HG03039 (cell line): Measurements from ENCODE around the gene CEP57L1.
"Not testable (repeated sequence)": the region's sequence is repeated elsewhere in the genome, so short reads cannot be mapped to it uniquely, and the experiment has no call there.

Source experiments
- ATAC-seq: cut with Tn5 transposase; IDR thresholded peaks from one replicate; pipeline ENCODE4 v1.9.1; 2021; ENCODE audit warnings: mild to moderate bottlenecking, moderate library complexity; ENCODE audit not compliant: unreplicated experiment

The CEP57L1 gene

DNA sequence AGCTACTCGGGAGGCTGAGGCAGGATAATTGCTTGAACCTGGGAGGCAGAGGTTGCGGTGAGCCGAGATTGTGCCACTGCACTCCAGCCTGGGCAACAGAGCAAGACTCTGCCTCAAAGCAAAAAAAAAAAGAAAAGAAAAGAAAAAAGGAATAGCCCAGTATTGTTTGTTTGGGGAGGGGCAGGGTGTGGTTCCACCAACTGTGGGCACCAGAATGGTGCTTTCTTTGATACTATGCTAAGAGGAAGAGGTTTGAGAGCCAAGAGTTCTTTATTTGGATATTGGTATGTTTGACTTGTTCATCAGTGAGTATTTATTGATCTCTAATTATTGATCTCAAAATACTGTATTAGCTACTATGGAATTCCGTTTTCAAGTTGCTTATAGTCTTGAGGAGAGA, 72.3 kb downstream of the CEP57L1 start:
- ATAC-seq, result no peak

DNA sequence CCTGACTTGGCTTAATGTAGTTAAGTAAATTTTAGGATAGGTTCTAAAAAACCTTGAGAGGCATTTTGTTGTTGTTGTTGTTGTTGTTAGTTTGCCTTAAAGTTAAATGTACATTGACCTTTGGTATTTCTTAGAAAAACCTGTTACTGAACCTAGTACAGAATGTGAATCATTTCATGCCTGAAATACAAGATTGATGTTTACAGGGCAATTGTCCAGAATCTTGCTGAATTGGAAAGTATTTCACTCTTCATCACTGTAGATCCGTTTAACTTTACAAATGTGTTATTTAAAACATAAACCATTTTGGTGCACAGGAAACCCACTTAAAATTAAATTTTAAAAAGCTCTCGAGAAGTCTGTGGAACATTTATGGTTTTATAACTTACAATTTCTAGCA, 75.0 kb downstream of the CEP57L1 start:
- no peak for ATAC-seq

DNA sequence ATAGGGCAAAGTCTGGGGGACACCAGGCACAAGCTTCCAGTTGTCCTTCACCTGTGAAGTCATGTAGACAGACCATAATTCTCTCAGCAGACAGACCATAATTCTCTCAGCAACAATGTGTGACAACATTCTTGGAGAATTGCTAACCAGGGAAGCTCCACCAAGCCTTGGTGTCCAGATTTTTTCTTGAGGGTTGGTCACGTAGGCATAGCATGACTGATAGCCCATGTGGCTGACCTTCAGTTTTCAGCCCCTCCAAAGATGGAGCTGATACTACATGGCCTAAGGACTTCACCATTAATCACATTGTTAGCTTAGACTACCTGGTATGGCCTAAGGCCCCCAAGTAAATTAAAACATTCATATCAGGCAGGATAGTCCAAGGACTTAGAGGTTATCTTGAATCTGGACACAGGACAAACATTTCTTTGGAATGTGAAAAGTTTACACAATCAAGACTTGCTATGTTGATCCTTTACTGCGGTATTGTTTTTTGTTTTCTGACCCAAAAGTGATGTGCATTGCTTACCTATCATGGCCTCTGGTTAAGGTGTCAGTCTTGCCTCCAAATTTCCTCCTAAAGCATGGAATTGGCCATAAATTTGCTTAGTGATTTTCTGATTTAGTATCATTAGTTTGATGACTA, 76.9 kb downstream of the CEP57L1 start:
- no peak for ATAC-seq

DNA sequence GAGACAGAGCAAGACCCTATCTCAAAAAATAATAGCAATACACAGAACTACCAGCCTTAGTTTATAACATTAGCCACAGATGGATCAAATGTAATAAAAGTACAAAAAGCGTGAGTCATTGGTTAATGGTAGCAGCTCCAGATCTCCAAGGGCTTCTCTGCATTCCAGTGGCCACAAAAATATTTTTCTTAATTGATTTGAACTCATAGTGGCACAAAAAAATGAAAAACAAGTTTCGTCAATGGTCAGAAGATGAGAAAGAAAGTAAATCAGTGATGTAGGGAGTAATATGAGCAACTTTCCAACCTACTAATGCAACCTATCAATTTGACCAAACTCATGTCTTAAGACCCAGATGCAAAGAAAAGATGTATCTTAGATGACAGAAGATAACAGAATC, 79.6 kb downstream of the CEP57L1 start:
- no peak for ATAC-seq

DNA sequence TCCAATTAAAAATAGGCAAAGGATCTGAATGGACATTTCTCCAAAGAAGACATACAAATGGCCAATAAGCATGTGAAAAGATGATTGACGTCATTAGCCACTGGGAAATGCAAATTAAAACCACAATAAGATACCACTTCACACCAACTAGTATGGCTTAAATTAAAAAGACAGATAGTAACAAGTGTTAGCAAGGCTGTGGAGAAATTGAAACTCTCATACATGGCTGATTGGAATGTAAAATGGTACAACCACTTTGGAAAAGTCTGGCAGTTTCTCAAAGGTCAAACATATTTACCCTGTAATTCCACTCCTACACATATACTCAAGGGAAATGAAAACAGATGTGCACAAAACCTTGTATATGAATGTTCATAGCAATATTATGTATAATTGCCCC, 83.6 kb downstream of the CEP57L1 start:
- ATAC-seq, result no peak

DNA sequence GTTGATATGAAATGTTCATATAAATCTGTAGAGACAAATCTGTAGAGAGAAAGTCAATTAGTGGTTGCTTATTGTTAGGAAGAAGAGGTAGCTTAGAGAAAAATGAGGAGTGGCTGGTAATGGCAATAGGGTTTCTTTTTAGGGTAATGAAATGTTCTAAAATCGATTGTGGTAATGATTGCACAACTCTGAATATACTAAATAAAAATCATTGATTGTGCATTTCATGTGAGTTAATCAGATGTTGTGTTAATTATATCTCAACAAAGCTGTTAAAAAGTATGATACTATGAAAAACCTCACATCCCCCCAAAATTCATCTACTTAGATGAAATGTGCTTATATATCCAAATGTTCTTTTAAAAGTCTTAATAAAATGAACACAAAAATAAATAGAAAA, 84.2 kb downstream of the CEP57L1 start:
- no peak for ATAC-seq

DNA sequence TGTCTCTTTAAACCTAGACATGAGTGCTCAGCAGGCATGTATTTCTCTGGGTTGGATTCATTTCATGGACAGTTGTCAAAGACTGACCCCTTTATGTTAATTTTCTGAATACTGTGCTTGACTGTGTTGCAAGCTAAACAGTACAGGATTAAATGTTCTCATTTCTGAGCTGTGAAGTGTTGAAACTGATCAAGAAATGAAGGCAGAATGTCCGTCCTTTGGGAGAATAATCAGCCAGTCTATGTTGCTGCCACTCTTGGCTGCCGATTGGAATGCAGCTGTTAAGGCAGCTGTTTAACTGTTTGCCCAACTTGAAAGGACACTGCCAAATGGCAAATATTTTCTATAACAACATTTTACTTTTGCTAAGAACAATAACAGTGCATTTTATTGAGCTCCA, 87.3 kb downstream of the CEP57L1 start:
- ATAC-seq, result no peak

DNA sequence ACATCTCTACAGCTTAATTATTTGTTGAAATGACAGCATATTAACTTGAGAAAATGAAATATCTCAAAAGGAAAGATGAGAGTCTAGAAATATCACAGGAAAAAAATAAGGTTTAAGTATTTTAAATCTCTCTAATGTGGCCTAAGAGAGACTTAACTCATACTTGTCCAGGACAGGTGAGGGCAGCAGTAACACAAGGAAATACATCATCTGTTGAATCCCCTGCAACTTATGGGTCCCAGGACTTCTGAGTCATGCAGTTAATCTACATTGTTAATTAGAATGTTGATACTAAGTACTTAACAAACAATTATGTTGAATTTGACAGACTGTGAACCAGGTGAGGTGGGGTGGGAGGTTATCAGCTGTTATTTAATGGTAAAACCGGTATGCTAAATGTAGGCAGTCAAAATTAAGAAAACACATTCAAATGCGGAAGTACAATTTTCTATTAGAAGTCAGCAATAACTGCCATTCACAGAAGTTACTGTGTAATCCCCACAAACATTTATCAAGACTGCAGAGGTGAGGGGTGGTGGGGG, 87.9 kb downstream of the CEP57L1 start:
- ATAC-seq, result no peak

DNA sequence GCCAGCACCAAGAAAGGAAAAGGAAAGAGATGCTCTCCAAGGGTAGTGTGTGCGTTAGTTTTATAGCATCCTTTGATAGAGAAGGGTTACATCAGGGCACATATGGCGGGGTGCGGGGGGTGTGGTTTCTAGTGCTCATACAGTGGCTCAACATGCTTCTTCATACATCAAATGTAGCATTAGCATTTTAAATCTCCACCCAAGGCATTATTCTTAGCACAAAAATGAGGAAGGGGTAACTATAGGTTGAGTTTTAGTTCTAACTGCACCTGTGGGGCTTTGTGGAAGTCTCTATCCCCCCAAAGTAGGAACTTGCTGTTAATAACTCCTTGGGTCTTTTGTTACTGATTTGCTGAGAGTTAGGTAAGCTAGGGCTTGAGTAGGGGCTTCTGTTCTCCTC, 89.3 kb downstream of the CEP57L1 start:
- ATAC-seq, result no peak

DNA sequence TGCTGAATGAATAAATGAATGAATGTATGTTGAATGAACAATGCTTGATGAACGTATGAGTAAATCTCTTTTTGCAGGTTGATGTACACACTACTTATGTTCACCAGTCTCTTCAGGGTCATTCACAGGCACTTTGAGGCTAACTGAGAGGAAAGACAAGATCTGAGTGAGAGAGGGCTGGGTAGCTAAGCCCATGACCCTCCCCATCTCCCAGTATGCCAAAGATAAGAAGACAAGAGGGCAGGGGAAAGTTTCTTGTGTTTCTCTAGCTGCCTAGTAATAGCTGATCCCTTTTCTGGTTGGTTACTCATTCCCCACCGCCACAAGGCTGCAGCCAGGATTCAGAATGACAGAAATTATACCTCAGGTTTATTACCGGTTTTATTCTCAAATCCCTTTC, 90.7 kb downstream of the CEP57L1 start:
- ATAC-seq, result no peak

DNA sequence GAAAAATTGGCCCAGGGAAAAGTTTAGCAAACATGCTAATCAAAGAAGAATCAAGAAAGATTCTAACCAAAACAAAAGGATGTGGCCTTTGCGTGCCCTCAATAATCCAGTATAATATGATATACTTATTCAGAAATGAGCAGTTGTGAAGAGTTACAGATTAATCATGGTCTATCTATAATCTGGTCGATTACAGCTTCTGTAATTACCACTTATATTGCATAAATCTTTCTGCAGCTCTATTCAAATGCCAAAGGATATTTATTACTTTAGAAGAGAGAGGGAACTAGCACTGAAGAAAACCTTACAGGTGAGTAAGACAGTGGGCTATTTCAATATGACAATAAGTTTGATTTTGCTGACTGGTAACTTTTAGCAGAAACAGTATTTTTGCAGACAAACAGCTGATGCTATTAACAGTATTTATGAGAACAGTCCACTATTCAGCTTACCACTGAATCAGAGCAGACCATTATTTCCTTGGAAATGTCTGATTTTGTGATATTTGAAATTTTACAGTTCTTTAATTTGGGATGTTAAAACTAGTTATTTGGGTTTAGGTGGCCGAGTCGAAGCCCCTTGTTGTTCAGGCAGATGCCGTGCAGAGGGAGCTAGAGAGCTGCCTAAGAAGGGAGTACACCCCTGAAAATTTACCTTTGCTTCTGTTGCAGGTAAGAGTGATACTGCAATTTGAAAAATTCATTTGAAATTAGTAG, 92.2 kb downstream of the CEP57L1 start:
- no peak for ATAC-seq

DNA sequence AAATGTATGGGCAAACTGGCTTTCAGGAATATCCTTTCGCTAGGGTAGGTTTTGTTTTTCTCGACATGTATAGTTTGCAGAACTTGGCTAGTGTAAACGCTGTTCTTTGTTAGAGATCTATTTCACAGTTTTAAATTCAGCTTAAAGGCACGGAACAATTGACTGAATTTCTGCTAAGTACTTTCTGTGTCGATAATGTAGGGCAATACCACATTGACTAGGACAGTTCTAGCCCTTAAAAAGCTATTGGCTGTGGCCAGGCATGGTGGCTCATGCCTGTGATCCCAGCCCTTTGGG, 92.8 kb downstream of the CEP57L1 start:
- no peak for ATAC-seq

DNA sequence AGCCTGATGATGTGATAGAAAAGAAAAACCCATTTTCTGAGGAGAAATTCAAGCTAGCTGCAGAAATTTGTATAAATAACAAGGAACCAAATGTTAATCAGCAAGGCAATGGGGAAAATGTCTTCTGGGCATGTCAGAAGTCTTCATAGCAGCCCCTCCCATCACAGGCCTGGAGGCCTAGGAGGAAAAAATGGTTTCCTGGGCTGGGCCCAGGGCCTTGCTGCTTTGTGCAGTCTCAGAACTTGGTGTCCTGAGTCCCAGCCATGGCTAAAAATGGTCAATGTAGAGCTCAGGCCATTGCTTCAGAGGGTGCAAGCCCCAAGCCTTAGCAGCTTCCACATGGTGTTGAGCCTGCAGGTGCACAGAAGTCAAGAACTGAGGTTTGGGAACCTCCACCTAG, 96.1 kb downstream of the CEP57L1 start:
- ATAC-seq, result not testable (repeated sequence)

DNA sequence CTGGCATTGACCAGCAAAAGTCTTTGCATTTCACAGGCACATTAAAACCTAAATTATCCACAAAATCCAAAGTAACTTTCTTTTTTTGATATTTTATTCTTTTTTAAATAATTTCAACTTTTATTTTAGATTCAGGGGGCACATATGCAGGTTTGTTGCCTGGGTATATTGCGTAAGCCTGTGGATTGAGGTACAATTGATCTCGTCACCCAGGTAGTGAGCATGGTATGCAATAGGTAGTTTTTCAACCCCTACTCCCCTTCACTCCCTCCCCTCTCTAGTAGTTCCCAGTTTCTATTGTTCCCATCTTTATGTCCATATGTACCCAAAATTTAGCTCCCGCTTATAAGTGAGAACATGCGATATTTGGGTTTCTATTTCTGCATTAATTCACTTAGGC, 97.6 kb downstream of the CEP57L1 start:
- ATAC-seq, result no peak

DNA sequence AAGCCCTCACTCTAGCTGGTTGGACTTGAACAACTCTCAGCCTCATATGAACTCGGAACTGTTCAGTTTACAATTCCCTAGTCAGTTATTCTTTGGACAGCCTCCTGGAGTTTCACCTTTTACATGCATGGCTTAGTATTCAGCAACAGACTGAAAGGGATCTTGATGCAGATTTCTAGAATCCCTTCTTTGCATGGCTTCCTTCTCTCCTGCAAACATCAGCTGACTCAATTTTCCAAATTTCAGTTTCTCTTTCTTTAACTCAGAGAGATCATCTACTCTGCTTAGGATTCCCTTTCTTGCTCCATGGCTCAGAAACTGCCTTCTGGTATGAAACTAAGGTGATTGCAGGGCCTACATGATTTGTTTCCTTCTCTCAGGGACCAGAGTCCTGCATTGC, 99.6 kb downstream of the CEP57L1 start:
- no peak for ATAC-seq

DNA sequence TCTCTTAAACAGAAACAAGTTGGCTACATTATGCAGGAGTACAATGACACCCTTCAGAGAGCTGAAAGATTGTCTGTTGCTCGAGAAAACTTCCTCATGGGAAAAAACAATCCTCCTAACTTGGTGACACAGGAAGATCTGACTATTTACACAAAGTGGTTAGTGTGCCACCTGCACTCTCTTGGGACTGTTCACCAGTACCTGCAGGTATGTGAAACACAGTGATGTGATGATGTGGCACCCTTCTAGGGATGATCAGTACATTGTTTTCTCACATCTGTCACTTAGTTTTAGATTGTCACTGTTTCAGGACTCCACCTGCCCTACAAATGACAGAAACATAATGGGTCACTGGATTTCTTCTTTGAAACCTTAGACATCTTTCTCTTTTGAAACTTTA, 101.8 kb downstream of the CEP57L1 start:
- no peak for ATAC-seq

DNA sequence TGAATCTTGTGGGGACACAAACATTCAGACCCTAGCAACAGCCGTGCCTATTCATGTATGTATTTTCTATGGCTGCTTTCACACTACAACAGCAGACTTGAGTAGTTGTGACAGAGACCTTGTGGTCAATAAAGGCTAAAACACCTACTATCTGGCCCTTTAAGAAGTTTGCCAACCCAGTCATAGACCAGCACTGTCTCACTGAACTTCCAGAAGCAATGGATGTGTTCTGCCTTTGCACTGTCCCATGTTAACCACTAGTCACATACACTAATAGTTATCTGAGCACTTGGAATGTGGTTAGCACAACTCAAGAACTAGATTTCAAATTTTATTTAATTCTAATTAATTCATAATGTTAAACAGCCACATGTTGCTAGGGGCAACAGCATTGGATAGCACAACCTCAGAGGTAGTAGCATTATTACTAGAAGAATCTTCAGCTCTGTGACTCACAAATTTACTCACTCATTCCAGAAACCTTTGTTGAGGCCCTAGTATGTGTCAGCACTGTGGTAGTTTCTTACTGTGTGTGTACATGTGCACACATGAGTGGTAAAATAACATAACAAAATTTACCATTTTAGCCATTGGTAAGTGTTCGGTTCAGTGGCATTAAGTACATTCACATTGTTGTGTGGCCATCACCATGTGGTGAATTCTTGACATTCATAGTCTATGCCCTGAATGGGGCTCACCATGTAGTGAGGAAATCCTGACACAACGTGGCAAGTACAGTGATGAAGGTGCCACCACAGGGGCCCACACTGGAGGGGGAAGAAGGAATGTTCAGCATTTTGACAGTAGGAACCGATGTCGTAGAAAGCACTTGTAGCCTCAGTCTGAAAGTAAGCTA, 107.3 kb downstream of the CEP57L1 start:
- ATAC-seq, result no peak

DNA sequence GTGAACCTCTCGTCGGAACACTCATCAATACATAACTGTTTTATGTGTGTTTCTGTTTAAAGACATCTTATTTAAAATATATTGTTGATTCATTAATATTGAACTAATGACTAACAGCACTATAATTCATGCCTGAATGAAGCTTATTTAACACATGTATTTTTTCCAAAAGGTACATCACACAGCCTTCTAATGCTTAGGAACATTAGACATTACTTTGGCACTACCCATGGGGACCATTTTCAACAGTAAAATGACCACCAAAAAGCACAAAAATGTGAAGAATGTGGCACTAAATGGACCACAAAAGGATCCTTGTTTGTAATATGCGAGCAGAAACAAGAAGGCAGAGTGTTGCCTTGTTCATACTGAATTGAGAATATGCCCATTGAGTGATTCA, 109.2 kb downstream of the CEP57L1 start:
- no peak for ATAC-seq

DNA sequence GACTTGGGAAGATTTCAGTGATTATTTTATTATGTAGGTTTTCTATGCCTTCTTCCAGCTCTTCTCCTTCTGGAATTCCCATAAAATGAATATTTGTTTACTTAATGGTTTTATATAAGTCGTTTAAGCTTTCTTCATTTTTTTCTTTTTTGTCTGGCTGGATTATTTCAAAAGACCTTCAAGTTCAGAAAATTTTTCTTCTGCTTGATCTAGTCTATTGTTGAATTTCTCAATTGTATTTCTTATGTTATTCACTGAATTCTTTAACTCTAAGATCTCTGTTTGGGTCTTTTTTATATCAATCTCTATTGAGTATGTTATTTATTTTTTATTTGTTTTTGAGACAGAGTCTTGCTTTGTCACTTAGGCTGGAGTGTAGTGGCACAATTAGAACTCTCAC, 117.4 kb downstream of the CEP57L1 start:
- no peak for ATAC-seq
